Mammary epithelial cell (primary cell): Measurements from ENCODE around the gene P2RY8.

Experiments
- CTCF ChIP-seq, 2 donors: IDR thresholded peaks in 1 of 2; conservative IDR thresholded peaks in 1 of 2; 2 replicates each; pipeline ENCODE4 v1.5.1; 2011 to 2012; ENCODE audit warnings: inconsistent platforms in 2 of 2, low read length in 2 of 2, mild to moderate bottlenecking in 2 of 2, control low read depth in 1 of 2, low read depth in 1 of 2; ENCODE audit not compliant: insufficient read depth in 1 of 2; ENCODE audit errors: extremely low read depth in 1 of 2
- EZH2 ChIP-seq: IDR thresholded peaks from 2 replicates; pipeline ENCODE4 v1.6.1; 2012; ENCODE audit warnings: low read length, inconsistent platforms, borderline replicate concordance

- TF ChIP-seq CTCF (conservative IDR thresholded peaks at IDR 0.05 in 1 of 2, IDR thresholded peaks at IDR 0.05 in 1 of 2; ENCODE audit: extremely low read depth in 1 of 2, insufficient read depth in 1 of 2, low read depth in 1 of 2, low read length in 2 of 2) (no peak), EZH2 (no peak)
Measured at GRCh38 chrX:1500701-1501624, 36.0 kb downstream of the P2RY8 start.
